ENCODE results near the gene TTF2.

Gene TTF2

DNA sequence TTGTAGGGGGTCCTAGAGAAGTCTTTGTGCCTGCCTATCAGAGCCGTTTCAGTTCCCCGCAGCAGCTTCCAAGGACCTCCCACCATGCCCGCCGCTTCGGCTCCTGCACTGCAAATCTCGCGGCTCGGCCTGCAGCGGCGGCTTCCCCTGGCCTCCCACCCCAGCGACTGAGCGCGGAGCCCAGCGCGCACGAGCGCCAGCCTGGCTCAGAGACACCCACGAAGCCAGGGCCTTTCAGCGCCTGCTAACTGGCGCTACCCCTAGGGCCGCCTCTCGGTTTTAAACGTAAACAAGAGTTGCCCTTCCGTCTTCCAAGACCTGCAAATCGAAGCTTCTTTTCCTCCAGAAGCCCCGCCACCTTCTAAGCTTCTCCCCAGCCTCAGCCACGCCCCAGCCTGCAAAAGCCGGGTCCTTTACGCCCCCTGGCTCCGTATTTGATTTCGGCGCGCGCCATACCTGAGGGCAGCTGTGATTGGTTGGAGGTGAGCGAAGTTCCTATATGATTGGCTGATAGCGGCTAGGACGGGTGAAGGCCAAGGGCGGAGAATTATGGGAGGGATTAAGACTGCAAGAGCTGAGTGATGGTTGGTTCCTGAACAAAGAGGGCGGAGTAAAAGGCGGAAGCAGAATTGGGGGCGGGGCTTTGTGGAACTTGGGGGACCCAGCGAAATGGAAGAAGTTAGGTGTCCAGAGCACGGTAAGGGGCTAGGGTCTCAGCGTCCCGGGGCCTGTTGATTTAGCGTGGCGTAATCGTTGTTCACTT, at the start of gene TTF2:
TTF2 (plus strand) TSS at position 649 of the 763 bp plus-strand sequence; CDS start at position 670, 21 bp downstream.
- peak; percentile 91 for DNase-seq

DNA sequence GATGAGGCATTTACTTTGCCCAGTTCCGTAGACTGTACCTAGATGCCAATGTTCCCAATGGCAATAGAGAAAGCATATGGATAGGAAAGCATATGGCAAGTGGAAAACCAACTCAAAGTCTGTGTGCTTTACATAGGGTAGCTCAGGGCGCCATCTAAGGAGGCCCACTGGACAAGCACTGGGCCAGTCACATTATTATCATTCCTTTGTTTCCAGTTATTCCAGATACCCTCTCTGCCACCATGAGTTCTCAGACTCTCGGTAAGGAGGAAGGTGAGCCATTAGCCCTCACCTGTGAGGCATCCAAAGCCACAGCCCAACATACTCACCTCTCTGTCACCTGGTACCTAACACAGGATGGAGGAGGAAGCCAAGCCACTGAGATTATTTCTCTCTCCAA, 48.8 kb upstream of the TTF2 start:
- no peak for DNase-seq

DNA sequence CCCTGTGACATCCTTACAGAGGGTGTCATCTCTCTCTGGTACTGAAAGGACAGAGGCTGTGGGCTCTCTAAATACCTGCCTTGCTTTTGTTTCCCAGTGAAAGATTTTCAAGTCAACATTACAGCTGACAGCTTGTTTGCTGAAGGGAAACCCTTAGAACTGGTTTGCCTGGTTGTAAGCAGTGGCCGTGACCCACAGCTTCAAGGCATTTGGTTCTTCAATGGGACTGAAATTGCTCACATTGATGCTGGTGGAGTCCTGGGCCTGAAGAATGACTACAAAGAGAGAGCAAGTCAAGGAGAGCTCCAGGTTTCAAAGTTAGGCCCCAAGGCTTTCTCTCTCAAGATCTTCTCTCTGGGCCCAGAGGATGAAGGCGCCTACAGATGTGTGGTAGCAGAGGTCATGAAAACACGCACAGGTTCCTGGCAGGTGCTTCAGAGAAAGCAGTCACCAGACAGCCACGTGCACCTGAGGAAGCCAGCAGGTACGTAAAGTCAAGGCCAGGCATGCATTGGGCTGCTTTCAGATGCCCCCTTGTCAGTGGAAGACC, 46.7 kb upstream of the TTF2 start:
- DNase-seq = no peak

DNA sequence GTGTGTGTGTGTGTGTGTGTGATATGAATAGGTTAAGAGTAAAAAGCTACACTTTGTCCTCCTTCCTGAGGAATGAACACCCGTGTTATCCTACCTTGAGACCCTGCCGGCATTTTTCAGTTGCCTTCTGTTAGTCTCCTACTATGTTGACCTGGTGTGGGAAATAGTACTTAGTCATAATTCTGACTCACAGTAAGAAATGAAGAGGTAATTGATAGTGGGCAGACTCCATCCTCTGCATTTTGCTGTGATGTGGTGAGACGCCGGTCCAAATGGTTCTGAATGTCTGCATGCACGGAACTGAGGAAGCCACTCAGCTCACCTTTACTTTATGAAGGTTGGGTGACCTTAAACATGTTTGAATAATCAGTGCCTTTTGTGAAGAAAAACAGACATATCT, 45.9 kb upstream of the TTF2 start:
- DNase-seq = no peak

DNA sequence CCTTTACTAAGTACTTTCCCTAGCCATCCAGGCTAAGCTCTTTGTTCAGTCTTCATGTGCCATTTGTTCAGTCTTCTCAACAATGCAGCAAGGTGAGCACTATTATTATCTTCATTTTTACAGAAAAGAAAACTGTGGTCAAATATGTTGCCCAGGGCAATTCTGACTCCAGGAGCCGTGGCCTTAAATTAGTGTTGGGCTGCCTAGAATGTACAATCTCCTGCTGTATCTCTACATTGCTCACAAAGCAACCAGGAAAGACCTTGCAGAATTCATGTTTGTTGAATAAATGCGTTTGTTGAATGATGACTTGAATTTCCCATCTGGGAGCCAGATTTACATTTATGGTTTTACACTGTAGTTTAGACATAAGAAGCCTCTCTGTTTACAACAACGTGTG, 44.4 kb upstream of the TTF2 start:
- no peak for DNase-seq

DNA sequence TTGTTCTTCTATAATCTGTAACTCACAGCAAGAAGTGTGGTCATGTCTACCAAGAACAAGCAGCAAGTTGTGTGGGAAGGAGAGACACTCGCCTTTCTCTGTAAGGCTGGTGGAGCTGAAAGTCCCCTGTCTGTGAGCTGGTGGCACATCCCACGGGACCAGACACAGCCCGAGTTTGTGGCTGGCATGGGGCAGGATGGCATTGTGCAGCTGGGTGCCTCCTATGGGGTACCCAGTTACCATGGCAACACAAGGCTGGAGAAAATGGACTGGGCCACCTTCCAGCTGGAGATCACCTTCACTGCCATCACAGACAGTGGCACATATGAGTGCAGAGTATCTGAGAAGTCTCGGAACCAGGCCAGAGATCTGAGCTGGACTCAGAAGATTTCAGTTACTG, 43.1 kb upstream of the TTF2 start:
- DNase-seq = no peak

DNA sequence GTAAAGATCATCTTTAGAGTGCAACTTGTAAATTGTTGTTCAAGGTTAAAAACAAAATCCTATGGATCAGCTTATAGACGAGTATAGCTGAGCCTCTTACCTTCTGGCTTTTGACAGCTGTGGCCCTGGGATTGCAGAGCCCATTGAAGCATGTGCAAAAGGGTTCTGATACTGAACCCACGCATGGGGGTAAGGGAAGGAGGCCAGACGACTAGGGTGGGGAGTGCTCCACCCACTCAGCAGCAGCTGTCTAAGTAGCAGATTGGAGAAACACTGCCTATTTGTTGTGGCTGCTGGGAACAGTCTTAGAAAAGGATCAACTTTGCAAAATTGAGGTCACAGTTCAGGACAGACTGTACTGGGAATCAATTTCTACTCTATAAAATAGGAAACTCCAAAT, 42.5 kb upstream of the TTF2 start:
- DNase-seq = no peak

DNA sequence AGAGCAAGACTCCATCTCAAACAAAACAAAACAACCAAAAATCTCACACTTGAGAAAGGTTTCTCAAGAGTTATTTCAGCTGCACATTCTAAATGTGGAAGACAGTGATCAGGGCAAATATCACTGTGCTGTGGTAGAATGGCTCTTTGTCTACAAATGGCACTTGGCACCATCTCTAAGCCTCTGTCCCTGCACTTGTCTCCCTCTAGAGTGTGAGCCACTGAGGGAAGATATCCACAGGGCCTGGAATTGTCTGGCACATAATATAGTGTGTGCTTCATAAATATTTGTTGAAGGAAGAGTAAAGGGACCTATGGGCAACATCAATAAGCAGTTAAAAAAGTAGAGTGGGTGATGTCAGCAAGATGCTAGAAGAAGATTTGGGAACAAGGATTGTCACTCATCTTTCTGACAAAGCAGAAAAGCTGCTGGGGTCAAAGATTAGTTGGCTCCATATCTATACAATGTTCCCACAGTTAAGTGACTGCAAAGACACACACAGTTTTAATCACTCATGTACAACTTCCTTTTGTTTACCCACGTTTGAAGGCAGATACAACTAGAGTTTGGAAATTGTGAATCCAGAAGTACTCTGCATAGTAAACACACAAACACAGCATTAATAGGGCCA, 39.5 kb upstream of the TTF2 start:
- no peak for DNase-seq

DNA sequence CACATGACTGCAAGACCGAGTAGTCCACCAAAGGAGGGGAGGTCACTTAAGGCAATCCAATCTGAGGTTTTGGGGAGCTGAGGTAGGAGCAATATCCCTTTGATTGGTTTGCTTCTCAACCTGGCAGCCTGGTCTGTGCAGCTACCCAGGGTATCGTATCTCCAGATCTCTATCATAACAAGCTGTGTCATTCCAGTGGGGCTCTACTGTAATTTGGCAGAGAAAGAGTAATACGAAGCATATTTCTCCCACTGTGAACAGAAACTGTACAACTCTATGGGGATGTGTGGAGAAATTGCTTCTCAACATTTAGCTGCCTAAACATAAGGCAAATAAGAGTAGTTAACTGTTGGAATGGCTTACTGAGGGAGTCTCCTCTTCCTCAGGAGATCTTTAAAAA, 38.0 kb upstream of the TTF2 start:
- DNase-seq = no peak

DNA sequence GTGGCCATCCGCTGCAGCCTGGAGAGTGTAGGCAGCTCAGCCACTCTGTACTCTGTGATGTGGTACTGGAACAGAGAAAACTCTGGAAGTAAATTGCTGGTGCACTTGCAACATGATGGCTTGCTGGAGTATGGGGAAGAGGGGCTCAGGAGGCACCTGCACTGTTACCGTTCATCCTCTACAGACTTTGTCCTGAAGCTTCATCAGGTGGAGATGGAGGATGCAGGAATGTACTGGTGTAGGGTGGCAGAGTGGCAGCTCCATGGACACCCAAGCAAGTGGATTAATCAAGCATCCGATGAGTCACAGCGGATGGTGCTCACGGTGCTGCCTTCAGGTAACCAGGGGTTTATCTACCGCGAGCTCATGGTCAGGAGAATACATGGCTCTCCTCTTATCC, 34.6 kb upstream of the TTF2 start:
- DNase-seq = no peak

DNA sequence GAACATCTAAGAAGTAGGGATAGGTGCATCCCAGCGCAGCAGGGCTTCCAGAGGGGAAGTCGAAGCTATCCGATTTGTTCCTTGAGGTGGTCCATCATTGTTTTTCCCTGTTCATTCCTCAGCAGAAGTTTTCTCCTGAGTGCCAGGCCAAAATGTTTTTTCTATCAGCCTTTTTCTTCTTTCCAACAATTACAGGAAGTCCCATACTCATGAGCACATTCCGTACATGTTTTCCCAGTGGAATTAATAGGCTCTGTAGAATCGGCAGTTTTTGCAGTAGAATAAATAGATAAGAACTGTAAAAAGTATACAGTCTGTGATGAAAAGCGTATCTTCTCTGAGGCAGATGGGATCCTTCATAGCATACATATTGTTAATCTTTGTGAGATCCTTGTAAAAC, 33.8 kb upstream of the TTF2 start:
- no peak for DNase-seq

DNA sequence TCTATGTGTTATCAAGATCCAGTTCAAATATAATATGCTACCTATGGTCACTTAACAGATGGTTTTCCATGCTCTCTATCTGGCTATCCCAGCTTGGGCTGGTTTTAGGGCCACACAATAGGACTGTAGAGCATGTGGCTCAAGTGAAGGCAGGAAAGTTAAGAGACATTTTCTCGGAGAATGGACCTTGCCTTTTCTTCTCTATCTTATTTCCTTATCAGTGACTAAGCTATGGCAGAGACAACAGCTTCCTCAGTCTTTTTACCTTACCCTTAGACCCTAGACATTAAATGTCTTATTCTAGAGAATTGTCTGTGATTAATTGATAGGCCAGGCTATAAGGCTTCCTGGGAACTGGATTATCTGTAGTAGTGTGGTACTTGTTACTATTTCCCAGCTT, 30.4 kb upstream of the TTF2 start:
- no peak for DNase-seq

DNA sequence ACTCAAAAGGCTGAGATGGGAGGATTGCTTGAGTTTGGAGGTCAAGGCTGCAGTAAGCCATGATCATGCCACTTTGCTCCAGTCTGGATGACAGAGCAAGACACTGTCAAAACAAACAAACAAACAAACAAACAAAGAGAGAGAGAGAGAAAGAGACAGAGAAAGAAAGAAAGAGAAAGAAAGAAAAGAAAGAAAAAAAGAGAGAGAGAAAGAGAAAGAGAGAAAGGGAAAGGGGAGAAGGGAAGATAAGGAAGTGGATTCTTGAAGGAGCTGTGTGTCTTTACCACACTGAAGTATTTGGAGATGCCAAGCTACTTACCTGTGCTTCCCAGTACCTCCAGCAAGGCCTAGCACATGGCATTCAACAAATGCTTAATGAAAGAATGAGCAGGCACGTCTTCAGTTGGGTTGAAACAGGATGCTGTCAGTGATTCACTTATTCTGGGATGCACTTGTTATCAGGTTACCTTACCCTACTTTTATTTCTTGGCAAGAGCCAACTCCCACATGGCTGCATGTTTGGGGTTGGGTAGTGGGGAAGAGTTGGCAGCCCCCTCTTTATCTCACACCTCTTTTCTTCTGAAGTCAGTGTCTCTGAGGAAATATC, 29.8 kb upstream of the TTF2 start:
- DNase-seq = no peak

DNA sequence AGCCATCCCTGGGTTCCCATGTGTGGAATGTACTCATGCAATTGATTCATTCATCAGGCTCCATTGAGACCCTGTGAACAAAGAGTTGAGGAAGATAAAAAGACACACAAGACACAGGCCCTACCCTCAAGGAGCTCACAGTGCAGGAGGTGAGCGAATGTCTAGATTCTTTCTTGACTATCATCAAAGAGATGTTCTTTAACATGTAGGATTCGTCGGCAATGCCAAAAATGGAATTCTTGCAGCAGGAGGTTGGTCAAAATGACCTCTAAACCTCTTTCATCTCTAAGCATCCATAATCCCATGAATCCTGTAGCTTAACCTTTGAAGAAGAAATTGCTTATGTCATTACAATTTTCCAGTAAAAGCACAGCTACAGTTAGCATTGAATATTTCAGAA, 27.9 kb upstream of the TTF2 start:
- no peak for DNase-seq

DNA sequence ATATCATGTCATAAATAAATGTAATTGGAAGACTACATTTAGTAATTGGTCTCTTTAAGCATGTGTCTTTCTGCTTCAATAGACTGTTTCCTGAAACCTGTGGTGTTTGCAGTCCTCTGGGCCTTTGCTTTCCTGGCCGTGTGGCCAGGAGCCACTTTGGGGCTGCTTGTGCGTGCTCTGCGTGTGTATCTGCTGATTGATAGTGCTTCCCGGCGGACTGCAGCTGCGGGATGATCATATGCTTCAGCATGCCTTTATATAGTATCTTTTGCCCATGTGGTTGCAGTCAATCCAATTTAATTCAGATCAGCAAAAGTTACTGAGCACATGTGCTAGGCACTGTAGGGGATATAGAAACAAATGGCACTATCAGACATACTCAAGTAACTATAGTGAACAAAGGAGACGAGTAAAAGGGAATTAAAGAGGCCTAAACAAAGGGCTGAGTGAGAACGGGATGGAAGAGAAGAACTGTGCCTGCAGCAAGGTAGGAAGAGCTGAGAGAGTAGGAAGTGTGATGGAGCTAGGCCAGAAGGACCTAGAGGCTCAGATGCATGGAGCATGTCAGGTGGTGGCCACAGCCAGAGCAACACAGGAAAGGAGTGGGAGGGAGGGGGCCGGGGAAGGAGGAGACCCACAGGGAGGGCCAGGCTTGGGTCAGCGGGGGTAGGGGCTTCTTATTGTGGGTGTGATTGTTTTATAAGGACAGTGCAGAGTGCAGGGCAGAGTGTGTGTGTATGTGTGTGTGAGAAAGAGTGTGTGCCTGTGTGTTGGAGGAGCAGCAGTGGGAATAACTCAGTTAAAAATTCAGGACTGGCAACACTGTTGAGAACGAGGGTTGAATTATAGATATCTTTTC, 27.2 kb upstream of the TTF2 start:
- no peak for DNase-seq

DNA sequence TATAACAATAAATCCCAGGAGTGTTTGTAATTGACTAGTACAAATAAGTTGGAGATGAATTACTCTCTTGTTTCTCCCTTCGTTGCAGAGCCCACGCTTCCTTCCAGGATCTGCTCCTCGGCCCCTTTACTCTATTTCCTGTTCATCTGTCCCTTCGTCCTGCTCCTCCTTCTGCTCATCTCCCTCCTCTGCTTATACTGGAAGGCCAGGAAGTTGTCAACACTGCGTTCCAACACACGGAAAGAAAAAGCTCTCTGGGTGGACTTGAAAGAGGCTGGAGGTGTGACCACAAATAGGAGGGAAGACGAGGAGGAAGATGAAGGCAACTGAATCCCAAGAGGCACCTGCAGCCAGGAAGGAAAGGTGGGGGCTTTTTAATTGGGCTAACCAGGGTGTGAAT, 26.4 kb upstream of the TTF2 start:
- DNase-seq = no peak

DNA sequence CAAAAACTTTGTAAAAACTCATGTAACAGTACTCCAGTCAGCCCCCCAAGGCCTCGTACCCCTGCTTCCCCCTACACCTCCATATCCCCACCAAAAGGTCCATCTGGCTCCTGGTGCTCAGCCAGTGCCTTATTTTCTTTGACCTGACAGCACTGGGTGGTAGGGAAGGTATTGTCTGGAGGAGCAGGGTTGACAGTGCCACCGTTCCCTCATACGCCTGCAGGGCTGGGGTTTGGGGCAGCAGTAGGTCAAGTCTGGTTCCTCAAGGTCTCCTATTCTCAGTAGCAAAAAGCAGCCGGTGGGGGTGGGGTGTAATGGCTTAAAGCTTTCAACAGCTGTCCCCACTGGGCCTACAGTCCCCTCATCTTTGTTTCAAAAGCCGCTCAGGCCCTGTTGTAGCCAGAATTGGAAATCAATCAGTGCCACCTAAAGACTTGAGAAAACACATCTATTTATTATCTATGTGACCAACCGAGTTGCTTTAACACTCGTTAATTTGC, 25.3 kb upstream of the TTF2 start:
- DNase-seq = no peak

DNA sequence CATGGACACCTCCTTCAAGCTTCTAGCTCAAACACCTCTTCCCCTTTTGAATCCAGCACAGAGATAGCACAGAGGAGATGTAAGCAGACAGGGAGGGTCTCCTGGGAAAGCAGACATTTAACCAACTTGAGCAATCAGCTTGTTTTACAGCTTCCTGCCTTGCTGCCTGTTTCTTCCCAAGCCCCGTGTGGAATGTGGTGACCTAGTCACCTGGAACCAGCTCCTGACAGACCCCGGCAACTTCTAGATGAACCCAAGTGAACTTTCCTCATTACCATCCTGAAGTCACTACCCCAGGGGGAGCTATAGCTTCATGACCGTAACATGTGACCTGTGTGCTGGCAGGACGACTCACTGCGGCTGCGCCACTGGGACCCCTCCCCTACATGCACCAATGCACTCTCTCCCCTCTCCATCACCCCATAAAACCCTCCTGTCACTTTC, 24.1 kb upstream of the TTF2 start:
- DNase-seq = no peak

DNA sequence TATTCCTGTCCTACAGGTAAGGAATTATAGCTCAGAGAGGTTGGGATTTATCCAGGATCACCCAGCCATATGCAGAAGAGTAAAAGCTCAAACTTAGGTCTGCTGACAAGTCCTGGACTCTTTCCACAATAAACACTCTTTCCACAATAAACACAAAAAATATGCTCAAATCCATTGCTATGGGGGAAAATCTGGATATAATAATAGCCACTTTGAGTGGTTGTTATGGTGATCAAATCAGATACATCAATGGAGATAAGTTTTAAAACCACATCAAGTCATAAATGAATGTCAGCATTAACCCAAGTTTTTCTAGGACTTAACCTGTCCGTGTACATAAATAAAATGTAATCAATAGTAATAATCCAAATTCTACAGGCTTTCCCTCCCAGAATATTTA, 22.3 kb upstream of the TTF2 start:
- no peak for DNase-seq

DNA sequence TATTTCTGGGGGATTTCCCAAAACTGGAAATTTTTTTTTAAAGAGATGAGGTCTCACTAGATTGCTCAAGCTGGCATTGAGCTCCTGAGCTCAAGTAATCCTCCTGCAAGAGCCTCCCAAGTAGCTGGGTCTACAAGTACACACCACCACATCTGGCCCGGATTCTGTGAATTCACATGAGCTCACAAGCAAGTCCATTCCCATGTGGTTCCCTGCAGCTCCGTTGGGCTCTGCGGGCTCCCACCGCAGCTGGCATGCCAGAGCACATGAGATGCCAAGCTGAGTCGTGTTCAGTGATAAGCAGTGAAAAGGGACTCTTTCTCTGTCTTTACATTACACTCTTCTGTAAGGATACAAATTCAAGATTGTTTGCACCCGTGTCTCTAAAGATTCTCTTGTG, 21.9 kb upstream of the TTF2 start:
- no peak for DNase-seq

DNA sequence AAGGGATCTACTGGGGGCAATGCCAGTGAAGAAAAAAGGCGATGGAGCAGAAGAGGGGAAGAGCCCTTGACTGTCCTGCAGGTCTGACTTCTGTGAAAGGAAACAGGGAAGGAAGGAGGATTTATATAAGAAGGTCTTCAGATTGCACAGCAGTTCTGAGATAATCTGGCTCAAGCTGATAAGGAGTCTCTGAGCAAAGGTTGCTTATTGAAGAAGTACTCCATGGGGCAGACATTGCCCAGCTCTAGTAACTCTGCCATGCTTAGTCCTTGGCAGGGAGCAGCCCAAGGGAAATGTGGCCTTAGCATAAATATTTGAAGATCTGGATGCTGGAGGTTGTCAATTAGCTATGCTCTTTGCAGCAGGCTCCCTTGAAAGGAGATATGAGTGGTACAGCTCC, 15.9 kb upstream of the TTF2 start:
- DNase-seq = no peak

DNA sequence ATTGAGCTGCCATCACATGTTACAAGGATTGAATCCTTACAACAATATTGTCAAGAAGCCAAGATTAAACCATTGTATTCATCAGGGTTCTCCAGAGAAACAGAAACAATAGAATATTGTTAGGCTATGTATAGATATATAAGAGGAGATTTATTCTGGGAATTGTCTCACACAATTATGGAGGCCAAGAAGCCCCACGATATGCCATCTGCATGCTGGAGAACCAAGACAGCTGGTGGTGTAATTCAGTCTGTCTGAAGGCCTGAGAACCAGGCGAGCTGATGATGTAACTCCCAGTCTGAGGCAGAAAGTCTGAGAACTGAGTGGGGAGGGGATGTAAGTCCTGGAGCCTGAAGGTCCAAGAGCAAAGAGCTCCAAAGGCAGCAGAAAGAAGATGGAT, 14.5 kb upstream of the TTF2 start:
- no peak for DNase-seq

DNA sequence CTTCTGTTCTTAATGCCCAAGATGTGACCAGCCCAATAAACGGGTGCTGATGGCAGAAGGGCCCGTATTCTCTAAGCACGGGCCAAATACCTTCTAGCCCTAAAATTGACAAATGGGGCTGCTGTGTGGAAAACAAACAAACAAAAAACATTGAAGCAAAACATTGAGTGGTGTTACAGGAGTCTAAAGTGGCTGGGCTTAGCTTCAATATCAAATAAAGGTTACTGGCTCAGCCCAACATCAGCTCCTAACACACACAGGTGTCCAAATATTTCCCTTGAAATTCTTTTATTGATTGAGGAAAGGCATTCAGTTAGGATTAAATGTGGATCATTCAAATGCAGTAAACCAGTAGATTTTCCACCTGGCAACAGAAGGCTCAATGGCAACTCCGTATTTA, 13.3 kb upstream of the TTF2 start:
- no peak for DNase-seq

All from activated CD4-positive, CD25-positive, alpha-beta regulatory T cell treated with anti-CD3 and anti-CD28 coated beads, Interleukin-2, amount 50 U/mL, for 72 hours (primary cell).